ENCODE data around the gene SNAP29. TPM values are rescaled to one million over a fixed set of nuclear protein-coding genes. Genes with fewer than 3 reads are reported as not detected.

SNAP29 gene
- total and polyA plus RNA-seq, 9 of the 15 experiments (the other 6 are each of a cell fraction or from before 2014, with no cell fraction given): 19.5 to 250 (median 75.9) TPM

DNA sequence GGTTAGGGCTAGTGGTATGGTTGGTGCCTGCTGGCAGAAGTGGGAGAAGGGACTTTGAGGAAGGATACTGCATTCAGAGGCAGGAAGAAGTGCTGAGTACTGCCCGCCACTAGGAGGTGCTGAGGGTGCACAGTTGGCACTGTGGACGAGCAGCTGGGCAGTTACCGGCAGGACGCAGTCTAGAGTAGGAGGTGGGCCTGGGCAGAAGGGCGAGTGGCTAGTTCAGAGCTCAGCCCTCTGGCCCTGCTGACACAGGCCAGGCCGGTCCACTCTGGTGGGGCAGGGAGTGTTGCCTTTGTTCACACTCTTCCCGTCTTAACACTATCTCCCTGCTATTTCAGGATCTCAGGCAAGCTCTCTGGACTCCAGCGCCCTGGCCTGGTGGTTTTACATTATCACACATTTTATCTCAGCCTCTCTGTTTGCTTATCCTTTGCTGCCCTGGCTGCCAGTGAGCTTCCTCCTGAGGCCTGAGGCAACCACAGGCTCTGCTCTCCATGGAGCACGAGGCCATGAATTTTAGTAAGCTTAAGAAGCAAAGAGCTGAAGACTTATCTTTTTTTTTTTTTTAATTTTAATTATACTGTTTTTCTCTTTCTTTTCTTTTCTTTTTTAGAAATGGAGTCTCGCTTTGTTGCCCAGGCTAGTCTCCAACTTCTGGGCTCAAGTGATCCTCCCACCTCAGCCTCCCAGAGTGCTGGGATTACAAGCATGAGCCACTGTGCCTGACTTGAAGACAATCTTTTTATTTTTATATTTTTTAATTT is 26.9 kb downstream of the SNAP29 start (continued):
- TF ChIP-seq NCOA4 (IDR thresholded peaks at IDR 0.05; ENCODE audit: partially characterized antibody) (no peak), ZNF699 (CRISPR knock-in tag; IDR thresholded peaks at IDR 0.05; ENCODE audit: insufficient replicate concordance) (no peak), NFE2 (IDR thresholded peaks at IDR 0.05; ENCODE audit: low read depth) (no peak), NR2F6 (CRISPR knock-in tag; IDR thresholded peaks at IDR 0.05) (peak; percentile 10; the same call in 1 of the 2 replicates), TEAD4 (IDR thresholded peaks at IDR 0.05; ENCODE audit: low read length) (peak; percentile 78), TEAD4 (CRISPR knock-in tag; IDR thresholded peaks at IDR 0.05; ENCODE audit: borderline replicate concordance) (peak; percentile 32; the same call in 1 of the 2 replicates), KLF13 (tag; IDR thresholded peaks at IDR 0.05; ENCODE audit: borderline replicate concordance, low read depth) (peak; percentile 96), EZH2 (IDR thresholded peaks at IDR 0.05; ENCODE audit: borderline replicate concordance, low read depth, low read length) (no peak), SRSF7 (optimal IDR thresholded peaks at IDR 0.05; ENCODE audit: low read depth, low read length) (no peak)
- TF ChIP-seq, protein P1, sequence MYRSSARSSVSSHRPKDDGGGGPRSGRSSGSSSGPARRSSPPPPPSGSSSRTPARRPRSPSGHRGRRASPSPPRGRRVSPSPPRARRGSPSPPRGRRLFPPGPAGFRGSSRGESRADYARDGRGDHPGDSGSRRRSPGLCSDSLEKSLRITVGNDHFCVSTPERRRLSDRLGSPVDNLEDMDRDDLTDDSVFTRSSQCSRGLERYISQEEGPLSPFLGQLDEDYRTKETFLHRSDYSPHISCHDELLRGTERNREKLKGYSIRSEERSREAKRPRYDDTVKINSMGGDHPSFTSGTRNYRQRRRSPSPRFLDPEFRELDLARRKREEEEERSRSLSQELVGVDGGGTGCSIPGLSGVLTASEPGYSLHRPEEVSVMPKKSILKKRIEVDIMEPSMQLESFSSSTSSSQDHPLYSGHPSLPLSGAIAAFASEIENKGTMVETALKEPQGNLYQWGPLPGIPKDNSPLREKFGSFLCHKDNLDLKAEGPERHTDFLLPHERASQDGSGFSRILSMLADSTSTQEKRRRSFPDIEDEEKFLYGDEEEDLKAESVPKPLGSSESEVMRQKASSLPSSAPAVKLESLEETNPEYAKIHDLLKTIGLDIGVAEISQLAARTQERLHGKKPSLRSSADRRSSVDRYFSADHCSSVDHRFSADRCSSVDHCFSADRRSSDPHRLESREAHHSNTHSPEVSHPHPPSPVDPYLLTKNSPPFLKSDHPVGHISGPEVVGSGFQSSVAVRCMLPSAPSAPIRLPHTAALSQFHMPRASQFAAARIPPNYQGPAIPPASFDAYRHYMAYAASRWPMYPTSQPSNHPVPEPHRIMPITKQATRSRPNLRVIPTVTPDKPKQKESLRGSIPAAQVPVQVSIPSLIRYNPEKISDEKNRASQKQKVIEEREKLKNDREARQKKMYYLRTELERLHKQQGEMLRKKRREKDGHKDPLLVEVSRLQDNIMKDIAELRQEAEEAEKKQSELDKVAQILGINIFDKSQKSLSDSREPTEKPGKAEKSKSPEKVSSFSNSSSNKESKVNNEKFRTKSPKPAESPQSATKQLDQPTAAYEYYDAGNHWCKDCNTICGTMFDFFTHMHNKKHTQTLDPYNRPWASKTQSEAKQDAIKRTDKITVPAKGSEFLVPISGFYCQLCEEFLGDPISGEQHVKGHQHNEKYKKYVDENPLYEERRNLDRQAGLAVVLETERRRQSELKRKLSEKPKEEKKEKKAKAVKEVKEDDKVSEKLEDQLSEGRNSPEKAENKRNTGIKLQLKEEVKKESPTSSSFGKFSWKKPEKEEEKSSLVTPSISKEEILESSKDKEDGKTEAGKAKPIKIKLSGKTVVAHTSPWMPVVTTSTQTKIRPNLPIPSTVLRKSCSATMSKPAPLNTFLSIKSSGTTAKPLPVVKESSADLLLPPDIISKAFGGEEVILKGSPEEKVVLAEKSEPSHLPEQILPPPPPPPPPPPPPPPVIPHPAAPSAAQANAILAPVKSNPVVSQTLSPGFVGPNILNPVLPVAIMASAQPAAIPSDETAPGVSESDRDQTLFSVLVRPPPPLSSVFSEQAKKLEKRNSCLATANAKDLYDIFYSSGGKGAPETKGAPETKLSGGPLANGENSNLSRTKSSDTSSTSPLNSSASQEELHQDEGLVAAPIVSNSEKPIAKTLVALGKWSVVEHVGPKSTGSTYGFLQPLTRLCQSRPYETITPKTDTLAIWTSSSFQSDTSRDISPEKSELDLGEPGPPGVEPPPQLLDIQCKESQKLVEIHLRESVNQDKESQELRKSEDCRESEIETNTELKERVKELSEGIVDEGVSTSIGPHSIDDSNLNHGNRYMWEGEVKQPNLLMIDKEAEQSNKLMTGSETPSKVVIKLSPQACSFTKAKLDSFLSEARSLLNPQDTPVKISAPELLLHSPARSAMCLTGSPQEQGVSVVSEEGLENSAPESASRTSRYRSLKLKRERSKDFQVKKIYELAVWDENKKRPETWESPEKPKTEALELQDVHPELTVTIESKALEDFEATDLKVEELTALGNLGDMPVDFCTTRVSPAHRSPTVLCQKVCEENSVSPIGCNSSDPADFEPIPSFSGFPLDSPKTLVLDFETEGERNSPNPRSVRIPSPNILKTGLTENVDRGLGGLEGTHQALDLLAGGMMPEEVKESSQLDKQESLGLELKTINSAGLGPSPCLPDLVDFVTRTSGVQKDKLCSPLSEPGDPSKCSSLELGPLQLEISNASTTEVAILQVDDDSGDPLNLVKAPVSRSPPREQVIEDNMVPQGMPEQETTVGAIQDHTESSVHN (IDR thresholded peaks at IDR 0.05; ENCODE audit: borderline replicate concordance in 1 of 2, low read depth in 1 of 2): peak in 1 of 2 experiments; percentile 50; a peak in 1 of 4 replicates
- TF ChIP-seq, protein P2, sequence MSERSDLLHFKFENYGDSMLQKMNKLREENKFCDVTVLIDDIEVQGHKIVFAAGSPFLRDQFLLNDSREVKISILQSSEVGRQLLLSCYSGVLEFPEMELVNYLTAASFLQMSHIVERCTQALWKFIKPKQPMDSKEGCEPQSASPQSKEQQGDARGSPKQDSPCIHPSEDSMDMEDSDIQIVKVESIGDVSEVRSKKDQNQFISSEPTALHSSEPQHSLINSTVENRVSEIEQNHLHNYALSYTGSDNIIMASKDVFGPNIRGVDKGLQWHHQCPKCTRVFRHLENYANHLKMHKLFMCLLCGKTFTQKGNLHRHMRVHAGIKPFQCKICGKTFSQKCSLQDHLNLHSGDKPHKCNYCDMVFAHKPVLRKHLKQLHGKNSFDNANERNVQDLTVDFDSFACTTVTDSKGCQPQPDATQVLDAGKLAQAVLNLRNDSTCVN (CRISPR knock-in tag; IDR thresholded peaks at IDR 0.05): peak; percentile 87; the same call in 1 of the 2 replicates
- TF ChIP-seq, protein P3, sequence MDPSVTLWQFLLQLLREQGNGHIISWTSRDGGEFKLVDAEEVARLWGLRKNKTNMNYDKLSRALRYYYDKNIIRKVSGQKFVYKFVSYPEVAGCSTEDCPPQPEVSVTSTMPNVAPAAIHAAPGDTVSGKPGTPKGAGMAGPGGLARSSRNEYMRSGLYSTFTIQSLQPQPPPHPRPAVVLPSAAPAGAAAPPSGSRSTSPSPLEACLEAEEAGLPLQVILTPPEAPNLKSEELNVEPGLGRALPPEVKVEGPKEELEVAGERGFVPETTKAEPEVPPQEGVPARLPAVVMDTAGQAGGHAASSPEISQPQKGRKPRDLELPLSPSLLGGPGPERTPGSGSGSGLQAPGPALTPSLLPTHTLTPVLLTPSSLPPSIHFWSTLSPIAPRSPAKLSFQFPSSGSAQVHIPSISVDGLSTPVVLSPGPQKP (CRISPR knock-in tag; IDR thresholded peaks at IDR 0.05): no peak
- TF ChIP-seq, protein P4, sequence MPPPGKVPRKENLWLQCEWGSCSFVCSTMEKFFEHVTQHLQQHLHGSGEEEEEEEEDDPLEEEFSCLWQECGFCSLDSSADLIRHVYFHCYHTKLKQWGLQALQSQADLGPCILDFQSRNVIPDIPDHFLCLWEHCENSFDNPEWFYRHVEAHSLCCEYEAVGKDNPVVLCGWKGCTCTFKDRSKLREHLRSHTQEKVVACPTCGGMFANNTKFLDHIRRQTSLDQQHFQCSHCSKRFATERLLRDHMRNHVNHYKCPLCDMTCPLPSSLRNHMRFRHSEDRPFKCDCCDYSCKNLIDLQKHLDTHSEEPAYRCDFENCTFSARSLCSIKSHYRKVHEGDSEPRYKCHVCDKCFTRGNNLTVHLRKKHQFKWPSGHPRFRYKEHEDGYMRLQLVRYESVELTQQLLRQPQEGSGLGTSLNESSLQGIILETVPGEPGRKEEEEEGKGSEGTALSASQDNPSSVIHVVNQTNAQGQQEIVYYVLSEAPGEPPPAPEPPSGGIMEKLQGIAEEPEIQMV (tag; conservative IDR thresholded peaks at IDR 0.05; ENCODE audit: low read depth): peak; percentile 66; the same call in 1 of the 2 replicates
